ENCODE measurements around the gene AP3B1. TPM values are rescaled to one million over a fixed set of nuclear protein-coding genes. Genes with fewer than 3 reads are reported as not detected.
"Not testable (repeated sequence)": the region's sequence is repeated elsewhere in the genome, so short reads cannot be mapped to it uniquely, and the experiment has no call there.

The AP3B1 gene
- total and polyA plus RNA-seq, 4 donors: 26.4 to 50.4 (median 33.3) TPM

DNA sequence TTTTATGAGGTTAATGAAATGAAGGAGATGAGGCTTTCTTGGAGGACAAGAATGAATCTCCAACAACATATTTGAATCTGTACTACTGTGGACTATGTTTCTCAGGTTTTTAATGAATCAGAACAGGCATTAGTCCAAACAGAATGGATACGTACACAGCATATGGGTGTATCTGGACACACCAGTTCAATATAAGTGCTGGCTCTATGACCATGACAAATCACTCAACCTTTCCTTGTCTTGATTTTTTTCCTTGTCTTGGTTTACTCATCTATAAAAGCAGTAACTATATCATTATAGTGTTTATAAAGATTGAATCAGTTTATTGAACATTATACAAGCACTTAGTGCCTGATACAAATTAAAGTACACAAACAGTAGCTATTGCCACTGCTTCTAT is 104.1 kb downstream of the AP3B1 start:
- TF ChIP-seq, protein P1, sequence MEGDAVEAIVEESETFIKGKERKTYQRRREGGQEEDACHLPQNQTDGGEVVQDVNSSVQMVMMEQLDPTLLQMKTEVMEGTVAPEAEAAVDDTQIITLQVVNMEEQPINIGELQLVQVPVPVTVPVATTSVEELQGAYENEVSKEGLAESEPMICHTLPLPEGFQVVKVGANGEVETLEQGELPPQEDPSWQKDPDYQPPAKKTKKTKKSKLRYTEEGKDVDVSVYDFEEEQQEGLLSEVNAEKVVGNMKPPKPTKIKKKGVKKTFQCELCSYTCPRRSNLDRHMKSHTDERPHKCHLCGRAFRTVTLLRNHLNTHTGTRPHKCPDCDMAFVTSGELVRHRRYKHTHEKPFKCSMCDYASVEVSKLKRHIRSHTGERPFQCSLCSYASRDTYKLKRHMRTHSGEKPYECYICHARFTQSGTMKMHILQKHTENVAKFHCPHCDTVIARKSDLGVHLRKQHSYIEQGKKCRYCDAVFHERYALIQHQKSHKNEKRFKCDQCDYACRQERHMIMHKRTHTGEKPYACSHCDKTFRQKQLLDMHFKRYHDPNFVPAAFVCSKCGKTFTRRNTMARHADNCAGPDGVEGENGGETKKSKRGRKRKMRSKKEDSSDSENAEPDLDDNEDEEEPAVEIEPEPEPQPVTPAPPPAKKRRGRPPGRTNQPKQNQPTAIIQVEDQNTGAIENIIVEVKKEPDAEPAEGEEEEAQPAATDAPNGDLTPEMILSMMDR (IDR thresholded peaks at IDR 0.05; ENCODE audit: control extremely low read depth, extremely low read depth): no peak
- H3K4me1 ChIP-seq (ENCODE audit: control insufficient read depth in 5 of 5, insufficient read depth in 5 of 5, low read length in 5 of 5): no peaks in the 10 kb centered on the region
- H3K4me3 ChIP-seq: no peak overlapping the region
- 98 to 100% methylated on average over 1 of the region's 1 CpG for WGBS, 2 donors
- H3K9me3 ChIP-seq (ENCODE audit: control insufficient read depth in 4 of 4, insufficient read depth in 3 of 4, low read length in 3 of 4): no peaks in the 10 kb centered on the region
- DNase-seq (no peak), ATAC-seq (ENCODE audit: insufficient read depth, low FRiP score) (no peak)
- H3K27me3 ChIP-seq (ENCODE audit: control insufficient read depth in 3 of 3, insufficient read depth in 3 of 3, low read length in 2 of 3): no peaks in the 10 kb centered on the region
- H3K9ac ChIP-seq (ENCODE audit: insufficient read depth in 1 of 2, low read length in 2 of 2): no peak overlapping the region
- peaks cover 0 to 2% (median under 1%) of the 10 kb centered on the region in 4 donors for H3K36me3 ChIP-seq (ENCODE audit: control insufficient read depth in 4 of 4, insufficient read depth in 4 of 4, low read length in 4 of 4)
- no peak overlapping the region for H3K27ac ChIP-seq (ENCODE audit: low read depth in 1 of 2, low read length in 1 of 2)

DNA sequence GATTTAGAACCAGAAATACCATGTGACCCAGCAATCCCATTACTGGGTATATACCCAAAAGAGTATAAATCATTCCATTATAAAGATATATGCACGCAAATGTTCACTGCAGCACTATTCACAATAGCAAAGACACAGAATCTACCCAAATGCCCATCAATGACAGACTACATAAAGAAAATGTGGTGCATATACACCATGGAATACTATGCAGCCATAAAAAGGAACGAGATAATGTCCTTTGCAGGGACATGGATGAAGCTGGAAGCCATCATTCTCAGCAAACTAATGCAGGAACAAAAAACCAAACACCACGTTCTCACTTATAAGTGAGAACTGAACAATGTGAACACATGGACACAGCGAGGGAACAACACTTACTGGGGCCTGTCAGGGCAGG is 105.8 kb downstream of the AP3B1 start:
- 98 to 100% methylated on average over 4 of the region's 4 CpGs for WGBS, 2 donors
- H3K9ac ChIP-seq (ENCODE audit: insufficient read depth in 1 of 2, low read length in 2 of 2); H3K4me1 ChIP-seq (ENCODE audit: control insufficient read depth in 5 of 5, insufficient read depth in 5 of 5, low read length in 5 of 5); H3K4me3 ChIP-seq; H3K27me3 ChIP-seq (ENCODE audit: control insufficient read depth in 3 of 3, insufficient read depth in 3 of 3, low read length in 2 of 3); DNase-seq; H3K36me3 ChIP-seq (ENCODE audit: control insufficient read depth in 4 of 4, insufficient read depth in 4 of 4, low read length in 4 of 4); H3K27ac ChIP-seq (ENCODE audit: low read depth in 1 of 2, low read length in 1 of 2); ATAC-seq (ENCODE audit: insufficient read depth, low FRiP score); H3K9me3 ChIP-seq (ENCODE audit: control insufficient read depth in 4 of 4, insufficient read depth in 3 of 4, low read length in 3 of 4): not testable (repeated sequence)

DNA sequence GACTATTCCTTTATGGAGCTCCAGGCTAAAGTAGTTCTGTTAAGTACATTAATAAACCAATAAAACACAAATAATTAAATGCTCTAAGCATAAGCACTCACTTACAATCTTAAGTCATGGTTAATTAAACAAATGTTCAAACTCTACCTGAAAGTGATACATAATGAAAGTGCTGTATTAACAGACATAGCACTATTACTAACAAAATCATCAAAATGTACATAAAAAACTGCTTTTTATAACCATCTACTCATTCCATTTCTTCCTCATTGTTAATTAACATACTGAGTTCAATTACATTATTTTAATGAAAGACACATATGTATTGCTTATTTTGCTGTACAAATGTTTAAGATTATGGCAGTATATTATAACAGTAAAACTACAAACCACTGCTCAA is 107.3 kb downstream of the AP3B1 start:
- Histone ChIP-seq H3K27me3 (ENCODE audit: control insufficient read depth in 3 of 3, insufficient read depth in 3 of 3, low read length in 2 of 3) (no peaks in the 10 kb centered on the region), H3K36me3 (ENCODE audit: control insufficient read depth in 4 of 4, insufficient read depth in 4 of 4, low read length in 4 of 4) (peaks cover 0 to 3% (median 1%) of the 10 kb centered on the region in 4 donors), H3K9ac (ENCODE audit: insufficient read depth in 1 of 2, low read length in 2 of 2) (no peak overlapping the region), H3K9me3 (ENCODE audit: control insufficient read depth in 4 of 4, insufficient read depth in 3 of 4, low read length in 3 of 4) (no peaks in the 10 kb centered on the region), H3K4me3 (no peak overlapping the region), H3K27ac (ENCODE audit: low read depth in 1 of 2, low read length in 1 of 2) (no peak overlapping the region), H3K4me1 (ENCODE audit: control insufficient read depth in 5 of 5, insufficient read depth in 5 of 5, low read length in 5 of 5) (no peaks in the 10 kb centered on the region)
- DNase-seq (no peak), ATAC-seq (ENCODE audit: insufficient read depth, low FRiP score) (no peak)
- TF ChIP-seq, protein P1 (IDR thresholded peaks at IDR 0.05; ENCODE audit: control extremely low read depth, extremely low read depth): no peak

DNA sequence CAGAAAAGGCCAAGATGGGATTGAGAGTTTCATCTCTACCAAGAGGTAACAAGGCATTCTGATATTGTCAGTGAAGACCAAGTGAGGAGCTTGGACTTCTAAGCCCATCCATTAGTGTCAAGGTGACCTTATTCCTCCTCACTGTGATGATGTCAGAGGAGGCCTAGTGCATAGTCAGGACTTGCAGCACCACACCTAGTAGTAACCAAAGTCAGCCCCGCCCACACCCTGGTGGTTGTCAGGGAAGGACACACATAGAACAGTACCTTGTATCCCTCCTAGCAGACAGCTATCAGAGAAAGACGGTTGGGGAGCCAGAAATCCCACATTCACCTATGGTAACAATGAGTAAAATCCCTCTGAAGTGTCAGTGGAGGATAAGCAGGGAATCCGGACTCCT is 111.7 kb downstream of the AP3B1 start:
- TF ChIP-seq, protein P1 (IDR thresholded peaks at IDR 0.05; ENCODE audit: control extremely low read depth, extremely low read depth): no peak
- H3K36me3 ChIP-seq (ENCODE audit: control insufficient read depth in 4 of 4, insufficient read depth in 4 of 4, low read length in 4 of 4): peaks cover 0 to 3% (median 2%) of the 10 kb centered on the region in 4 donors
- no peaks in the 10 kb centered on the region for H3K9me3 ChIP-seq (ENCODE audit: control insufficient read depth in 4 of 4, insufficient read depth in 3 of 4, low read length in 3 of 4)
- H3K27ac ChIP-seq (ENCODE audit: low read depth in 1 of 2, low read length in 1 of 2): no peak overlapping the region
- WGBS, 2 donors: 86 to 99% methylated on average over 3 of the region's 3 CpGs
- no peak overlapping the region for H3K4me3 ChIP-seq
- H3K9ac ChIP-seq (ENCODE audit: insufficient read depth in 1 of 2, low read length in 2 of 2): no peak overlapping the region
- H3K27me3 ChIP-seq (ENCODE audit: control insufficient read depth in 3 of 3, insufficient read depth in 3 of 3, low read length in 2 of 3): no peaks in the 10 kb centered on the region
- no peaks in the 10 kb centered on the region for H3K4me1 ChIP-seq (ENCODE audit: control insufficient read depth in 5 of 5, insufficient read depth in 5 of 5, low read length in 5 of 5)
- no peak for DNase-seq
- no peak for ATAC-seq (ENCODE audit: insufficient read depth, low FRiP score)
